NCI-H345 (cell line): ENCODE results near the gene ELP4.

Experiments used
- DNase-seq: peaks from one replicate; lab custom pipeline; 2025; lab: John Stamatoyannopoulos, UW

ELP4 gene

GRCh38 chr11:31800398-31801265 is 291.1 kb downstream of the ELP4 start:
- no peak for DNase-seq

DNA sequence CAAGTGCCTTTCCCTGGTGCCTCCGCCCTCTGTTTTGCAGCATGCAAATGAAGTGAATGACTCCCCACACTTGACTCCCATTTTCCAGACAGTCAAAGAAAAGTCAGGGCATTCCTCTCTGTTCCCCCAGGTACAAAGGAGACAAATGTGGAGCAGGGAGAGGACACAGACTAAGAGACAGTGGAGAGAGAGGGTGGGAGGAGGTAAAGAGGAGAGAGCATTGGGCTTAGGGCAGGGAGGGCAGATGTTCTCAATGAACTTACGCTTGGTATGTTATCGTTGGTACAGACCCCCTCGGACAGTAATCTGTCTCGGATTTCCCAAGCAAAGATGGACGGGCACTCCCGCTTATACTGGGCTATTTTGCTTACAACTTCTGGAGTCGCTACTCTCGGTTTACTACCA is 291.7 kb downstream of the ELP4 start:
- no peak for DNase-seq

DNA sequence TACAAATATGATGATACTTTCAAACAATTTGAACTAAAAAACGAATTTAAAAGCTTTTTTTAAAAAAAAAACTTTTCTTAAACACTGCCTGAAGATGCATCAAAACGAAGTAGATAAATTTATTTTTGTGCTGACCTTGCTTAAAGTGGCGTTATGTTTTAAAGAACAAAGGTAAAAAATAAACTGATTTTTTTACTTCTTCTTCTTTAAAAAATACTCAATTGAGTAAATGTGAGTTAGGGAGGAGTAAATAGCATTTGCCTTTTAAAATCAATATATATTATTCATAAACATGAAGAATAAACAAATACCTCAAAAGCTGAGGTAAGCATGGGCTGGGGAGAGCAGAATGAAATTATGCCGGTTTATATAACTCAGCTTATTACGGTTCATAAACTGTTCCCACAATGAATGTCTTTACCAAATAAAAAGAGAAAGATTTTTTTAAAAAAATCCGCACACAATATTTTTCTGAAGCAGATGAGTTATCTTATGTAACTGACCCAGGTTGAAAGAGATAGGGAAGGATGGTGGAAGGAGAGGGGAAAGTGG is 292.5 kb downstream of the ELP4 start:
- DNase-seq, result no peak

DNA sequence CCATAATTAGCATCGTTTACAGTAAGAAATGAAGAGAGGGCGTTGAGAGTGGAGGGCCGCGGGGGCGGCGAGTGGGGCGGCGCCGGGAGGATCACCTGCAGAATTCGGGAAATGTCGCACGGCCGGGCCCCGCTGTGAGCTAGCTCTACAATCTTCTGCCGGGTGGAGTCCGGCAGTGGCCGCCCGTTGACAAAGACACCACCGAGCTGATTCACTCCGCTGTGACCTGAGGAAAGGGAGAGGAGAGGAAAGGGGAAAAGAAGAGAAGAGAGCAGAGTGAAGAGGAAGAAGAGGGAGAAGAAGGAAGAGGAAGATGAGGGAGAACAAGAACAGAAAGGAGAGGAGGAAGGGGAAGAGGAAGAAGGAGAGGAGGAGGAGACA is 293.0 kb downstream of the ELP4 start:
- DNase-seq, result no peak

- DNase-seq, result no peak
These were observed 293.6 kb downstream of the ELP4 start for GRCh38 chr11:31802990-31803812.

DNA sequence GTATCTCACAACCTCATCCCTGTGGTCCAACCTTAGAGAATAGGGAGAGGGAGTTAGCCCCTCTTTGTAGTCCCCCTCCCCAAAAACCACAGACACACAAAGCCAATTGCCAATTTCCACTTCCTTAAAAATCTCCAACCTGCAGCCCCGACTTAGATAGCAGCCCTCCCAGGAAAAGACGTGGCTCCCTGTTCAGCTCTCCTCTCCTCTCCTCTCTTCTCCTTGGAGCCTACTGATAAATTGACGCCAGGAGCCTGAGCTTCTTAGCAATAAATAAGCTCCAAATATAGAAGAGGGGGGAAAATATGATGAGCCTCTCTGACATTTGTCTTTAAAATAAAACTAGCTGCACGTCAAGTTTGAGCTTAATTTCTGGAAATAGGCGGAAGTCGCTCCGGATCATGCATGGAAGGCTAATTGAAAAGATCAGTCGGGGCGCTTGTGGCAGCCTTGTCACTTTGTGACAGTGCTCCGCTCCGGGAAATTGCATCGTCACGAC is 294.3 kb downstream of the ELP4 start:
- DNase-seq, result no peak

DNA sequence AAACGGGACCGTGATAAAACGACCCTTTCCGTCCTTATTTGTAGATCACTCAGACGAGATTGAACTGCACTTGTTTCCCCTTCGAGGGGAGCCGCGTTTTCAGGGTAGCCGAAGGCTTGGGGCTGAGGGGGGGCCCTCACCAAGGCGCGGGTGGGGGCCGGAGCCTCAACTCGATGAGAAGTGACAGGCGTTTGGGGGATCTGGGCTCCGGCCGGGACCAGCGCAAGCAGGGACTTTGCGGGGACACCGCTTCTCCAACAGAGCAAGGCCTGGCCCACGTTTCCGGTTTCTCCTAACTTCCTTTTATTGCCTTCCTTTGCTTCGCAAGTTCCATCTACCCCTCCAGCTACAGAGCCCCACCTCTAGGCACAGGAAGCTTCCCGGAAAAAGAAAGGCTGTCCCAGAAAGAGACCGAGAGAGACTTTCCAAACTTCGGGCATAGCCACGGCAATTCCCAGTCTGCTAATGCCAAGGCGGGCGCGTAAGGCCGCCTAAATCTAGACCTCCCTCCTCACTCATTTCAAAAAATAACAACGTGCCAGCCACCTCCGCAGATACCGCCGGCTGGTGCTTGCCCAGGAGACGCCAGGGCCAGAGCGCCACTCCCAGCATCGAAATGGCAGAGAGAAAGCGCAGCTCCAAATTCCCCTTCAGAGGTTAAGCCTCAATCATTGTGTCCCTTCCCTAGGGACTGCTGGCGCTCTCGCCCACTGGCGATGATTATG is 294.9 kb downstream of the ELP4 start:
- DNase-seq, result no peak

DNA sequence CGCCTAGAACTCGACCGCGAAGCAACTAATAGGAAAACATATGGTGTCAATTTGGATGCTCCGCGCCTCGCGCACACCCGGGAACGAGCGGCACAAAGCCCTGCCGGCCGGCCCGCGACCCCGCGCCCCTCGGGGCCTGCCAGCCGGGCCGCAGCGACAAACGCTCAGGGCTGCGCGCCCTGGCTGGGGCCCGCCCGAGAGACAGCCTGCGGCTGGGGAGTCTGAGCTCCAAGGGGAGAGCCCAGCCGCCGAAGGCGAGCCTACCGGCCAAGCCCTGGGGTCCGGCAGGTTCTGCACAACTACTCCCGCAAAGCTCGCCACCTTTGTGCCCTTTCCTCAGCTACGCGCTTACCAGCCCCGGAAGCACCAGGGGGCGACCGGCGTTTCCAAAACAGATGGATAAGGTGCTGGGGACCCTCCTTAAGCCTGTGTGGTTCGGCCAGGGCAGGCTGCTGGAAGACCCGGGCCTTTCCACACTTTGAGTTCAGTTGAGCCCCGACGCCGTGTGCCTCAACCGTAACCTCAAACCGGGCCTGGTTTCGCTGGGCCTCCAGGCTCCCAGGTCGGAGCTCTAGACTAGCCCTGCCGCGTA is 295.6 kb downstream of the ELP4 start:
- no peak for DNase-seq

DNA sequence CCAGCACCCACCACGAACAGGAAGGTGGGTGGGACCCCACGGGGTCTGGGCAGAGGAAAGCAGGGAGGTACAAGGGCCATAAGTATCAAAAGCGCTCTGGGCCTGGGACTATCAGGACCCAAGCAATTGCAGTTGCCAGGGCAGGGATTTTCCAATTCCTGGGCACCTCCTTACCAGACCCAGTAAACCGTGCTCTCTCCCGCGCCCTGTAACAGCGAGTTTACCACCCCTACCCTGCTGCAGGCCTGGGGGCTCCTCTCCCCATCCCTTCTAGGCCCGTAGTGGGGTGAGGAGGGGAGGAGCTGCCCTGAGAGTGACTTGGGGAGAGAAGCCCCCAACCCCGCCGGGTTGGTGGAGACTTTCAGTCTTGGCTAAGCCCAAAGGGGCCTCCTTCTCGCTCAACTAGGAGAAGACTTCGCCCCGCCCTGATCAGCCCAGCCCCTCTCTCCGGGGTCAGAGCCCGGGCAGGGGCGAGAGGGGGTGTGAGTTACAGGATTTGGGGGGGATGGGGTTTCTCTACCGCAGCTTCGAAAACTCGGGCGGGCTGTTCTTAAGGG is 296.1 kb downstream of the ELP4 start:
- DNase-seq, result no peak

GRCh38 chr11:31806186-31806927 is 296.8 kb downstream of the ELP4 start:
- no peak for DNase-seq

DNA sequence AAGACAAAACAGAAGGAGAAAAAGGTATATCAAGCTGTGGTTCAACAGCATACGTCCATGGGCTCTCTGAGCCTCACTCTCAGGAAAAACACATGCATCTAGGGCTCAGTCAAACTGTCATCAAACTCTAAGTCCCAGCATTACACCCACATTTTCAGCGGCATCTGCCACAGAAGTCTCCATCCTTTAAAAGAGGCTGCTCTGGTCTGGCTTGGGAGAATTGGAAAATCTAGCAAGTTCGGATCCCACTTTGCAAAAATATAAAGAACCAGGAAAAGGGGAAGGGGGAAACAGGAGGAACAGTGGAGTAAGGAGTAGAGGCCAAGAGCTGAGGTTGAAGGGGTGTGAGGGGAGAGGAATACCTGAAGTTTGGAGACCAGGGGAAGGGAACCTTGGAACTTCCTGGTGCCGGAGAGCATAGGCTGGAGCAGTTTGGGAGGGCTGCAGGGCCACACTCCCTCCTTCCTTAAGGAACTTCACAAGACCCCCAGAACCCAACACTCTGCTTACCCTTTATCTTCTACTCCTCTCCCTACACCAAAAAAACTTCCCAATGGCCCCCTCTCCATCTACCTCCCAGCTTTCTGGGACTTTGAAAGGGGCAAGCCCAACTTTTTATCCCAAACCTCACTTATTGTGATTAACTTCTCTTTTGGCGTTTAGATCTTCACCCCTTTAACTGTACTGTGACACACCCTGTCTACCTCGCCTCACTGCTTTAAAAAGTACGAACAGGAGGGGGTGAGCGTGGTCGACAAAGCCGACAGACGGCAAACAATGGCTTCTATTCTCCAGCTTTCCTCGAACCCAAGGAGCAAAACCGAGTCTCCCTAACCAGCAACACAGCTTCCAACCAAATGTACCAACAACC is 297.6 kb downstream of the ELP4 start:
- DNase-seq, result no peak

GRCh38 chr11:31807799-31808667 is 298.5 kb downstream of the ELP4 start:
- DNase-seq, result no peak

DNA sequence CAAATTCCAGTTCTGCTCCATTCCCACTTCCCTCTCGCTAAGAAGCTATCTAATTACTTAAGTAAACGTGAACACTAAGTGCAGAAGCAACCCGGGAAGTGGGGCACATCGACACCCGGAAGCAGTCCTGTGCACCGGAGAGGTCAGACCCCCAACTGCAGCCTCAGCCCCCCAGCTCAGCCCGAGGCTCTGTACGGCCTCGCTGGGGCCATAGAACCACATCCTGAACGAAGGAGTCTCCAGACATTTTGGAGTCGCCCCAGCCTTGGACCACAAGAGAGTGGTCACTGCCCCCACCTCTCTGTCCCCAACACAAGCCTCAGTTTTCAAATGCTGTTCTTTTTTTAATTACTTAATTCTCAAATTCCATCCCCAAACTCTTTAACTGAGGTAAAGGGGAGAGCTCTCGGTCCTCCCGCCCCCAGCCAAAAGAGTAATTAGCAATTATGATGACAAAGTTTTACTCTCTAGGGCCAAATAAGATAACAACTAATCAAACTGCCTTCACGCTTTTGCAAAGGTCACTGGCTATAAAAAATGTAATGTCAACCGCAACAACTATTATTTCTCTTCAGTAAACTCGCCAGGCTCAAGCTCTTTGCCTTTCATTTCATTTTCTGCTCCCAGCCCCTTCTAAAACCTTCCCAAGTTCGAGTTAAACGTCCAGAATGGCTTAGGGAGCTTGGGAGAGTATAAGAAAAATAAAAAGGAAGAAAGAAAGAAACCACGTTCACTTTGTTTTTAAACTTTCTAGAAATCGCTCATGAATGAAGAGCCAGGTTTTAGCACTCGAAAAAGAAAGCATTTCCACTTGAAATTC is 299.4 kb downstream of the ELP4 start:
- DNase-seq, result no peak

DNA sequence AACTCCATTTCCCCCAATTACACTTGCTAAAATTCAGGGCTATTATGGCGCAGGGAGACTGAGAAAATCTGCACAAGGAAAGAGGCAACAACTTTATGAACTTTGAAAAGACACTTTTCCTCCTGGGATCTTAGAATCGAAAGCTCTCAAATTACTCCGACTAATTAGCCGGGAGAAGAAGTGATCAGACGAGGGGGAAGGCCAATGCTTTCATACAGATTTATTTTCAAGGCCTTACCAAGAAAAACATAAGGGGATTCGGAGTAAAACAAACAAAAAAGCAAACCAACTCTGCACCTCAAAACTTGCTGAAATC is 299.9 kb downstream of the ELP4 start:
- no peak for DNase-seq

DNA sequence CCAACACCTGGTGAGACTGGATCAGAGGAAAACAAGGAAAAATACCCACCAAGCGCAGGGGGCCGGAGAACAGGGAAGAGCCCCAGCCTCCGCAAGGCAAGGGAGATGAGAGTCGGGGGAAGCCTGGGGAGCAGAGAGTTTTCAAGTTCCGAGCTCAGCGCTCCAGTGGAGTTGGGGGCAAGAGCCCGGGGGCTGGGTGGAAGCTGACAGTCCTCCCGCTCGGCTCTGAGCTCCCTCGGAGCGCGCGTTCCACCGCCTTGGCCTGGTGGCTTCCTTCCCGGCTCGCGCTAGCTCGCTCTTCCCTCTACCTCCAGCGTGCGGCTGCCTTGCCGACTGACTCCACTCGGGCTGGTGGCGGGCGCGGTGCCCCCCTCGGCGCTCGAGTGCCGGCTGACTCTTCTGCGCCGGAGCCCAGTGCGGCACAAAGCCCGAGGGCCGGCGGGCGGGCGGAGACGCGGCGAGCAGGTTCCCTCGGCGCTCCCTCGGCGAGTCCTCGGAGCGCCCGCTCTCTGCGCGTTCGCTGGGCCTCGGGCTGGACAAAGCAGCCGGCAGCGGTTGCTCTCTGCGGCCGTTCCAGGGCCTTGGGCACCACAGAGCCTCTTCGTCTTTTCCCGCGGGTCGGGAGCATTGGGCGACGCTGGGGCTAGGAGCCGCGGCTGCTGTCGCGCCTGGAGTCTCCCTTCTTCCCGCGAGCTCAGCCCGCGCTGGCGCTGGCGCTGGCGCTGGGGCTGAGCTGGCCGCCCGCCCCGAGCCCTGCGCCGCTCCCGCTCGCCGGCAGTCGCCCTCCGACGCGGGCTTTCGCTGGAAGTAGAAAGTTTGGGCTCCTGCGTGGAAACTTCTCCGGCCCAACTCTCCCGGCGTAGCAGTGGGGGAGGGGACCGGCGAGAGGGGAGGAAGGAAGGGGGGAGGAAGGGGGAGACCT is 300.6 kb downstream of the ELP4 start:
- peak; percentile 49 for DNase-seq

DNA sequence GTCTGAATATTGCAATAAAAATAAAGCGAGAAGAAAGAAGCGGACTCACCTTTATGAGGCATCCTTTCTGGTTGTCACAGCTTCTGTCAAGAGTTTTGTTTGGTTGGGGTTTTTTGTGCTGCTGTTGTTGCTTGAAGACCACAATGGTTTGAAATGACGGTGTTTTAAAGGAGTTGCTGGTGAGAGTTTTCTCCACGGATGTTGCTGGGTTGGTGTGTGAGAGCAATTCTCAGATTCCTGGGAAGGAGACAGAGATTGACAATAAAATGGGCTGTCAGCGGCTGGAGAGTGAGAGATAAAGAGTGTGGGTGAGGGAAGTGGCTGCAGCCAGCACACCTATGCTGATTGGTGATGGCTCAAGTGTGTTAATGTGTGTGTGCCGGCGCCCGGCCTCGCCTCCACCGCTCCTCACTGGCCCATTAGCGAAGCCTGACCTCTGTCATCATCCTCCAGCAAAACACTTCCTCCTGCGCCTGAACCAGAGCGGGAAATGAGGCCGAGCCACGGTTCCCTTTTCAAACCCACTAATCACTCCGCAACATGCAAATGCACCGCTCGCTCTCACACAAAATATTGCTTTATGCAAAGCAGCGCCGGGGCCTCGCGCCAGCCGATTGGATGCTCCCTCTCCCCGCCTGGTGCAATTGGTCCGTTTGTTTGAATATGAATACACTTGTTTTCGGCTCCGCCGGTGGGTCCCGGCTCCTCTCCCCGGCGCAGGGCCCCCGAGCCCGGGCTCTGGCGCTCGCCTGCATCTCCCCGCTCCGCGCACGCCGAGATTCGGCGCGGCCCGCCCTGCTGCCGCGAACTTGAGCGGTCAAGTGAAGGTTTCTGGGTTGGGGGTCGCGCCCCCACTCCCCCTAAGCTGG is 301.4 kb downstream of the ELP4 start, which contains the start of gene PAX6:
Gene PAX6 (minus strand): TSS at position 544 of the 869 bp plus-strand sequence. CDS start 4,911 bp downstream, outside the sequence.
- DNase-seq, result peak; percentile 49
